ENCODE measurements around the gene FSIP1. TPM values are rescaled to one million over a fixed set of nuclear protein-coding genes. Genes with fewer than 3 reads are reported as not detected.

FSIP1 gene
- total RNA-seq, 1 donor from 2014 or later = 0.96 TPM

GRCh38 chr15:39713846-39714245 is 68.8 kb downstream of the FSIP1 start:
- Histone ChIP-seq H3K4me3 (no peak overlapping the region), H3K27ac (no peak overlapping the region), H3K4me1 (no peaks in the 10 kb centered on the region), H3K9me3 (no peaks in the 10 kb centered on the region), H3K36me3 (no peaks in the 10 kb centered on the region), H3K27me3 (no peaks in the 10 kb centered on the region)
- intact Hi-C loops (cut with DNase I) = no loop called here
- ATAC-seq = no peak
- no peak for DNase-seq
- no peak for TF ChIP-seq CTCF (IDR thresholded peaks at IDR 0.05)

- no peak for TF ChIP-seq CTCF (IDR thresholded peaks at IDR 0.05)
- H3K4me1 ChIP-seq = no peaks in the 10 kb centered on the region
- H3K9me3 ChIP-seq = no peaks in the 10 kb centered on the region
- H3K4me3 ChIP-seq = no peak overlapping the region
- H3K36me3 ChIP-seq = no peaks in the 10 kb centered on the region
- no peak for DNase-seq
- intact Hi-C loops (cut with DNase I) = no loop called here
- ATAC-seq = no peak
- no peak overlapping the region for H3K27ac ChIP-seq
- H3K27me3 ChIP-seq = no peaks in the 10 kb centered on the region
Measured at GRCh38 chr15:39710681-39711080, 72.0 kb downstream of the FSIP1 start.

- no peak for TF ChIP-seq CTCF (IDR thresholded peaks at IDR 0.05)
- Histone ChIP-seq H3K4me3 (no peak overlapping the region), H3K27ac (no peak overlapping the region), H3K27me3 (no peaks in the 10 kb centered on the region), H3K36me3 (no peaks in the 10 kb centered on the region), H3K4me1 (no peaks in the 10 kb centered on the region), H3K9me3 (no peaks in the 10 kb centered on the region)
- no peak for DNase-seq
- intact Hi-C loops (cut with DNase I) = no loop called here
- ATAC-seq = no peak
Measured at GRCh38 chr15:39709941-39710340, 72.7 kb downstream of the FSIP1 start.

GRCh38 chr15:39706206-39706605 is 76.4 kb downstream of the FSIP1 start:
- Histone ChIP-seq H3K27ac (no peak overlapping the region), H3K36me3 (no peaks in the 10 kb centered on the region), H3K27me3 (no peaks in the 10 kb centered on the region), H3K4me3 (no peak overlapping the region), H3K9me3 (no peaks in the 10 kb centered on the region), H3K4me1 (no peaks in the 10 kb centered on the region)
- intact Hi-C loops (cut with DNase I) = no loop called here
- DNase-seq = no peak
- no peak for ATAC-seq
- TF ChIP-seq CTCF (IDR thresholded peaks at IDR 0.05) = no peak

GRCh38 chr15:39704689-39705088 is 78.0 kb downstream of the FSIP1 start:
- no peaks in the 10 kb centered on the region for H3K27me3 ChIP-seq
- no peaks in the 10 kb centered on the region for H3K4me1 ChIP-seq
- intact Hi-C loops (cut with DNase I) = no loop called here
- ATAC-seq = no peak
- no peak for TF ChIP-seq CTCF (IDR thresholded peaks at IDR 0.05)
- no peak overlapping the region for H3K4me3 ChIP-seq
- DNase-seq = no peak
- H3K36me3 ChIP-seq = no peaks in the 10 kb centered on the region
- H3K9me3 ChIP-seq = no peaks in the 10 kb centered on the region
- H3K27ac ChIP-seq = no peak overlapping the region

GRCh38 chr15:39704235-39704634 is 78.4 kb downstream of the FSIP1 start:
- no peaks in the 10 kb centered on the region for H3K4me1 ChIP-seq
- no peak overlapping the region for H3K27ac ChIP-seq
- H3K36me3 ChIP-seq = no peaks in the 10 kb centered on the region
- H3K4me3 ChIP-seq = no peak overlapping the region
- no peak for ATAC-seq
- no peaks in the 10 kb centered on the region for H3K27me3 ChIP-seq
- H3K9me3 ChIP-seq = no peaks in the 10 kb centered on the region
- no peak for DNase-seq
- intact Hi-C loops (cut with DNase I) = no loop called here
- no peak for TF ChIP-seq CTCF (IDR thresholded peaks at IDR 0.05)

Measured in upper lobe of right lung (tissue), 1 donor.